NCI-H2081 treated with DMSO at 0.1 percent for 48 hours (cell line): ENCODE measurements around the gene THAP3.

Experiments
- DNase-seq: peaks from one replicate; lab custom pipeline; 2025; lab: John Stamatoyannopoulos, UW

THAP3 gene

DNA sequence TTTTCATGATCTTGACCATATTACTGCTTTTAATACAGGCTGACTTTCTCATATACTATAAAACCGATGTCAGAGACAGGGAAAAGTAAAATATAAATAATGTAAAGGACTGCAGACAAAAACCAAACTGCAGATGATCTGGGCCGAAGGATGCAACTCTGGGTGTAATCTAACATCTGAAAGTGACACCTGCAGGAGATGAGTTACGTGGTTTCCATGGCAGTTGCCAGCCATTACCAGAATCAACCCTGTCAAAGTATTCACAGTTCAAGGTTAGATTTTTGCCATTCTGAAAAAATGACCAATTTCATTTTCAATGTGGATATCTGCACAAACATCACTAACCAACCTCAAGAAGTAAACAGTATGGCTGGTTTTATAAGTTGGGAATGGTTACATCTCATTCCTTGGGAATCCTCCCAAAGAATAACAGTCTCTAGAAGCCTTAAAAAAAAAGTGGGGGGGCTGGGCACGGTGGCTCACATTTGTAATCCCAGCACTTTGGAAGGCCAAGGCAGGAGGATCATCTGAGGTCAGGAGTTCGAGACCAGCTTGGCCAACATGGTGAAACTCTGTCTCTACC is 49.2 kb downstream of the THAP3 start:
- DNase-seq = no peak

DNA sequence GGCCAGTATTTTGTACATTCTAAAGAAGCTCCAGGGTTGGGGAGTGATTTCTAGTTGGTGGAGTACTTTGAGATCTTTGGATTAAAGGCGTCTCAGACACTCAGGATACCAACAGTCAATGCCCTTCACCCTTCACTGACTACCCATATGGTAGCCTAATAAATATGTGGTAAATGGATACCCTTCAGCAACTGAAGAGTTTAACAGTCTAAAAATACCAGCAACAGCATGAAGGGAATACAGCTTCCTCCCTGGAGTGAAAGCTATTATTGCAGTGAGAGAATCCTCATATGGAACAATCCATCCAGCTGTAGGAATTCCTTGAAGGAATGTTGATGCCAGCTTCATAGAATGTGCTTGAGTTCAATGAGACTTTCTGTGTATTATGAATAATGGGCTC is 50.1 kb downstream of the THAP3 start:
- DNase-seq = no peak

DNA sequence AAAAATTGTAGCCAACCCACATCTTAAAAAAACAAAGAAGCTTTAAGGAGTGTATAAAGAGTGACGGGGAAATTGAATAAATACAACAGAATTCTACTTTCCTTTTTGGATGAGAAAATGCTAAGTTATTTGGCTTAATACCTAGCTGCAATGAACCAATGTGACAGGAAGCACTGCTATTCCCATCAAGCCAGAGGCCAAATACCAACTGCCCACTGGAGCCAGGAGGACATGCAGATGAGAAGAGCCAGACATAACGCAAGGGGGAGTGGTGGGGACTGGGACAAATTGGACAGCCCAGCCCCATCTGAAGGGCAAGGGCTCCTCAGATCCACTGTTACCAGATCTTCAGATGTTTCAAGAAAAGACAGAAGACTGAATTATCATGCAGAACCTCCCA is 51.3 kb downstream of the THAP3 start:
- DNase-seq = no peak
